NCI-H2171 (cell line): Measurements from ENCODE around the gene RNF220.

ENCODE experiments used
- DNase-seq: peaks from one replicate; lab custom pipeline; 2025; lab: John Stamatoyannopoulos, UW

The RNF220 gene

GRCh38 chr1:44587796-44588460 lies 182.9 kb downstream of the RNF220 start:
- DNase-seq: no peak

- no peak for DNase-seq
Measured at GRCh38 chr1:44588551-44589210, 183.6 kb downstream of the RNF220 start.

- DNase-seq: no peak
Measured at GRCh38 chr1:44590475-44590874, 185.4 kb downstream of the RNF220 start.

DNA sequence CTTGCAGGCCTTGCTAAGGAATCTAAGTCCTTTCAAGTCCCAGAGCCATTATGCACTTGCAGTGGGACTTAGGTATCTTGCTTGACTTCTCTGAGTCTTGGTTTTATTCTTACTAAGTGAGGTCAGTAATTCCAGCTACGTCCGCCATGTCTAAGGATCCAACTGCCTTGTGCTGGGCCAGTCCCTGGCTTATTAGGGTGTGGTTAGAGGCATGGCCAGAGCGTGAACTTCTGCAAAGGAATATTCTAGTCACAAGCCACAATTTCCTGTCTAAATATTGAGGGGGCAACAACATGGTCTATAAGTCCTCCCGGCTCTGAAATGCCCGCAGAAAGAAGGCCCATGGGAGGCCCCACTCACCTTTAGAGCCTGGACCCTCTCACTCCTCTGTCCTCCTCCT lies 186.3 kb downstream of the RNF220 start:
- no peak for DNase-seq

DNA sequence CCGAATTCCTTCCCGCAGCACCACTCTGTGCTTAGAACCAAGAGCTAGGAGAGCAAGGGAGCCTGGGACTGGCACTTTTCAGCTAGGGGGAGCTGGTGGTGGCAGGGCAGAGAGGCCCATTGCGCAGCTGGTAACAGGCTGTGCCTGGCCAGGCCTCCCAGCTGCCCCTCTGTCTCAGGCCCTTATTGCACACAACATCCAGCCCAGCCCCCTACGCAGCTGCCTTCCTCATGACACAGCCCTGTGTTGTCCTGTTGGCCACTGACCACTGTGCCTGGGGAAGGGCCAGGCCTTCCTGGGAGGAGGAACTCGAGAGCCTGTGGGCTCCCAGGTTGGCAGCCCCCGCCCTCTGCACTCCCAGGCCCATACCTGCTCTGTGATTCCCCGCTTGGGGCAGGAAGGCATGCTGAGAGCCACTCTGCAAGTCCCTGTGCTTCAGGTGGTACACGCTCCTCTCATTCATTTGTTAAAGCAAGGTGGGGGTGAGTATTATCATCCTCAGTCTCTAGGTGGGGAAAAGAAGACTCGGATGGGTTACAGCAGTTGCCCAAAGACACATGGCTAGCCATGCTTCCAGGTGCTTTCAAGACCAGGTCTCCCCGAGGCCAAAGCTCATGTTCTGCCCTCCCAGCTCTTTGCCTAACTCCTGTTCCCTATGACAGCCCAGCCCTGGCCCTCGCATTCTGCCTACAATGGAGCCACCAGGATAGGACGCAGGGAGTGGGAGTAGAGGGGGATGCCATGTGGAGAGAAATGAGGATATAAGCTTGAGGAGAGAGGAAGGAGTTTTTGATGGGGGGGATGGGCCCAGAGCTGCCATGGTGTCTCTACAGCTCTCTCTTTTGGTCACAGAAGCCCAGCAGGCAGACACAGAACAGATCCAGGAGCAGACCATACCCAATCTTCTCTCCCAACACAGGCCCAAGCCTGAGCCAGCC lies 187.4 kb downstream of the RNF220 start:
- no peak for DNase-seq

GRCh38 chr1:44594353-44594752 lies 189.3 kb downstream of the RNF220 start:
- DNase-seq: no peak

DNA sequence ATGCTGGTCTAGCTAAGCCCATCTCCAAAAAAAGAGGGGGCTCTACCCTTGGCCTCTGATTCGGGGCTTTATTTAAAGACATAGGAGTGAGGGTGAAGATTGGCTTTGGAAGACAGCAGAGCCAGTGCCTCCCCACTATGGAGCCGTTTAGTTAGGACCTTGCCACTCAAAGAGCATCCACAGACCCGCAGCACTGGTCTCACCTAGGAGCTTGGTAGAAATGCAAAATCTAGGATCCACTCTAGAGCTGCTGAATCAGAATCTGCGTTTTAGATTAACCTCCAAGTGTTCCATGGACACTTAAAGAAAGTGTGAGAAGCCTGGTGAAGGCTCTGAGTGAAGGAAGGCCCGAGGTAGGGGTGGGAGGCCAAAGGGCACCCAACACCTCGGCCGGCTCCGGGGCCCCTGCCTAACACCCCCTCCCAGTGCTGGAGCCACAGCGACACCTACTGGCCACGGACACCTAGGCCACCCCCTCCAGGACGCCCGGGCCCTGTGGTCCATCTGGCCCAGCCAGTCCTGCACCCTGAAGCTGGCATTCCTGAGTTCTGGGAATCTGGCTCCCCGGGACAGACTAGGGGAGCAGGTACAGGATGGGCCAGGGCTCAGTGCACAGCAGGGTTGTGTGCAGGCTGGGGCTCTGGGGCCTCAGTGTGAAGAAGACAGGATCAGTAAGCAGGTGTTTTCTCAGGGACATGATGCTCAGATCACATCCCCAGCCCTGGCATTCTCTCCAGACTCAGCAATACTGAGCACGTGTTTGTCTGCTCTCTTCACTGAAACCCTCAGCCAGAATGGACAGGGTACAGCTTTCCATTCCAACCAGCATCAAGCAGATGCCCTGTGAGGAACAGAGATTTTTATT lies 190.0 kb downstream of the RNF220 start:
- no peak for DNase-seq

DNA sequence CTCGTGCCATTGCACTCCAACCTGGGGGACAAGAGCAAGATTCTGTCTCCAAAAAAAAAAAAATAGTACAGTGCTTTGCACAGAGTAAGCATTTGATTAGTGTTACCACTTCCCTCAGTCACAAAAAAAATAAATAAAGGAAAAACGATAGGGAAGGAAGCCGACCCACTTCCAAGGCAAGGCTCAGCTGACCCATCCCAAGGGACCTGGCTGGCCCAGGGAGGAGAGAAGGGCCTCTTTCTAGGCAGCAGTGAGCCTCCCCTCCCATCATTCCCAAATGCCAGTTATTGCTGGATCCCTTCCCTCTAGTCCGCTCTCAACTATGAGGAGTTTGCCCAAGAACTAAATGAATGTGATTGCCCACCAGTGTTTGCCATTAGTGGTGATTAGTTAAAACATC lies 191.5 kb downstream of the RNF220 start:
- no peak for DNase-seq

DNA sequence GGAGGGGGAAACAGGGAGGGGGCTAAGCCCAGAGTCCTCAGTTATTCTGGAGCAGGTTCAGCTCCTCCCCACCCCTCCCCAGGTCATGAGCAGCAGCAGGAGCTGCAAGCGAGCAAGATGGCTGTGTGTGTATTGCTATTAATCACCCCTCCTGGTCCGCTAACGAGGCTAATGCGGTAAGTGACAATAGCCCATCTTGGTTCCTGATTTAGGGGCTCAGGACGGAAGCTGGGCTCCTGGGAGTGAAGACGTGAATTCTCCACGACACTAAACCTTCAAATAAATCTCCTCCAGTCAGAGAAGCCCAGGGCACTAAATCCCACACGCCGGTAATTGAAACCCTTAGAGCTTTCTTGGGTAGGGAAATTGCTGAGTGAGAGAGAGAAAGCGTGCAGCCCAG lies 193.1 kb downstream of the RNF220 start:
- DNase-seq: no peak

DNA sequence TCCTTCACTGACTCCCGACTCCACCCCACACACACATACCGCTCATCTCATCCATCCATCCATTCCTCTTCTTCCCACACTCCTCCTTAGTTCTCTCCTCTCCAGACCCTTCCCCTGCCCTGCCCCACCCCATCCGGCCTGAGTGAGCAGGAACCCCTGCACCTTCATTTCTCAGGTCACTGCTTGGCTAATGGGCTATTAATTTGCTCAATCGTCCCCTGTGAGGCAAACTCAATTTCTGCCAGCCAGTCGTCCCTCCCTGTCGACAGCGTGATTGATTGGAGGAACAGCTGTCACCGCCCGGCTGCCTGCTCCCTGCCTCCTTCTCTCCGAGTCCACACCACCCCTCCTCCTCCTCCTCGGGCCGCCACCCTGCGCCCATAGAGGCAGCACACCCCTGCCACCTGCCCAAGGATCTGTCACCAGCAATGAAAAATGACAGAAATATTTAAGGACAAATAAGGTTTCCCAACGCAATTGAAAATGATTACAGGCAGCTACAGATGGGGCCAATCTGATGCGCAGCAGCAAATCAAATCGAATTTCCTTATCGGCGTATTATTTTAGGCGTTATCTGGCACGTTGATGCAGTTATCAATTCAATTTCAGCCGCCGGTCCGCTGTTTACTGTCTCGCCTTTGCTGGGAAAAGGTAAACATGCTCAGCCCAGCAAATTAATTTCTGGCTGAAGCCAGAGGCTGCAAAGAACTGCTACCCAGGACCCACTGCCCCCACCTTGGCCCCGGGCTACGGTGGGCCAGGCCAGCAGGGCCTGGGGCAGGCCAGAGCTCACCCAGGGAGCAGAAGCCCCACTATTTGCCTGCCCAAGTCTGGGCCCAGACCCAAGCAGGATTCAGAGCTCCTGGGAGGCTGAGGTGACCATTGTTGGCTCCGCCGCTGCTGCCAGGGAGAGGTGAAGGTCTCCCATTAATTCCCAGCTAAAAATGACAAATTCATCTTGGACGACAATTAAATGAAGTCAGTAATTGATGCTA lies 197.9 kb downstream of the RNF220 start:
- peak; percentile 68 for DNase-seq

- no peak for DNase-seq
Measured at GRCh38 chr1:44603718-44604117, 198.7 kb downstream of the RNF220 start.

DNA sequence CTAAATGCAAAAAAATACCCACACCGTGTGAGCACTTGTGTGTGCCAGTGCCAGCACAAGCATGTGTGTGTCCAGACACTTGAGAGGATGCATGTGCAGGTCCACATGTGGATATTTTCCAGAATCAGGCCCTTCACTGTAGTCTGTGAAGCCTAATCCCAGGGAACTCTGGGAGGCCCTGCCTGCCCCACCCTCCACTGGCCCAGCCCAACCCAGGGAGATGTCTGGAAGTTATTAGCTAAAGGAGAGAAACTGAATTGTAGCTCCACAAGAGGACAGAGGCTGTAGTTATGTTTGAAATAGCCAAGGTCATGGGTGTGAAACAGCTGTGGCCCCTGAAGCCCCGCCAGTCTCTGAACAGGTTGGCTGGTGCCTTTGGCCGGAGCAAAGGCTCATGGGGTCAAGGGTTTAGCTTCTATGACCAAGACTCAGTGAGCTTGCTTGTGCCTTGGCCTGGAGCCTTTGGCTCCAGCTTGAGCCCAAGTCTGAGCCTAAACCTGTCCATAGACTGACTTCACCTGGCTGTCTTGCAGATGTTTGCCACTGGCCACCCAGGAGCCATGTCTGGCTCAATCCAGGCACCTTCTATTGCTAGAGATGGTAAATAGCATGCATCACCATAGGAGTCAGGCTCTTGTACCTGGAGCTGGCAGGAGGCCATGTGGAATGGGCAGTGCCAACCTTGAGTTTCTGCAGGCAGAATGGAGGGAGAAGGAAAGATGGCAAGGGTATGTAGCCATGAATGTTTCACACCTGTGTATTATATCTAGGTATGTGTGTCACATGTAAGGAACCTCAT lies 199.3 kb downstream of the RNF220 start:
- no peak for DNase-seq

GRCh38 chr1:44605914-44606615 lies 201.0 kb downstream of the RNF220 start:
- DNase-seq: no peak

DNA sequence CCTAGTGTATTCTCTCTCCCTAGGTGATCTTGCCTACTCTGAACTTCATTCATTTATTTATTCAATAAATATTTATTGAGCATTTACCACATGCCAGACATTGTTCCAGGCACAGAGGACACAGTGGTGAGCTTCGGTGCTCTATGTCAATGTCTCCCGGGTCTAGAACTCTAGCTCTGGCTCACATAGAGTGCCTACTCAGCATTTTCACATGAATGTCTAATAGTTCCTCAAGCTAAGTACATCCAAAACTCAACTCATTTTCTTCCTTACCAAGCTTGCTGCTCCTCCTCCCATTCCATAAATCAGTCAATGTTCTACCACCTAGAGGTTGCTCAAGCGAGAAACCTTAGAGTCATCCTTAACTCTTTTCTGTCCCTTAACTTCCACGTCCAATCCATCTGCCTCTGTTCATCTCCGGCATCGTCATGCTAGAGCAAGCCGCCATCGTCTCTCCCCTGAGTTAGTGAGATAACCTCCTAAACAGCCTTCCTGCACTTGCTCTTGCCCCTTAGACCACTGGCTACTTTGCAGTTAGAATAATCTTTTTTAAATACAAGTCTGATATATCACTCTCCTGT lies 201.7 kb downstream of the RNF220 start:
- DNase-seq: no peak

DNA sequence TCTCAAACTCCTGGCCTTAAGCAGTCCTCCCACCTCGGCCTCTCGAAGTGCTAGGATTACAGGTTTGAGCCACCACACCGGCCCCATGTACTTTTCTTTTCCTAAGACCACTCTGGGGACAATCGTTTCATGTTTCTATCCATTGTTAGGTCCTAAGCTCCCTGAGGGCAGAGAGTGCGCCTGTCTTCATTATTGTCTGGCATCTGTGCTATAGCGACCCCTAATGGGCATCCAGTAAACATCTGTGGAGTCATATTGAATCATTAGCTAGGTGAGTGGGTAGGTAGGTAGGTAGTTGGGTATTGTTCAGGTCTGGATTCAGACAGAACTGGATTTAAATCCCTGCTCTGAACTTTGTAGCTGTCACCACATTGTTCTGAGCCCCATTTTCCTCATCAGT lies 203.1 kb downstream of the RNF220 start:
- DNase-seq: no peak

DNA sequence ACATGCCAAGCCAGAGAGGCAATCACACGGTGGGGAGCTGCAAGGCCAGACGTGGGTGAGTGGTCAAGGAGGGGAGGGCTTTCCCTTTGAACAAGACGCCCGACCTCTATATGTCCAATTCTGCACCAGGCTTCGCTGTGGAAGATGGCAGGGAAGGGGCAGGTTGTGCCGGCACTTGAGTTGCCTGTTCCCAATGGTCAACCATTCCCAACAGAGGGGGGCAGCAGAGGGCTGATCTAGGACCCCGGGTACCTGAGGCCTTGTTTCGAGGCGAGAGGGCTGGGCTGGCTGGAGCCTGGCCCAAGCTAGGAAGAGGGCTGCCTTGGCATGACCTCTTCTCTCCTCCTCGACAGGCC lies 204.3 kb downstream of the RNF220 start:
- no peak for DNase-seq

DNA sequence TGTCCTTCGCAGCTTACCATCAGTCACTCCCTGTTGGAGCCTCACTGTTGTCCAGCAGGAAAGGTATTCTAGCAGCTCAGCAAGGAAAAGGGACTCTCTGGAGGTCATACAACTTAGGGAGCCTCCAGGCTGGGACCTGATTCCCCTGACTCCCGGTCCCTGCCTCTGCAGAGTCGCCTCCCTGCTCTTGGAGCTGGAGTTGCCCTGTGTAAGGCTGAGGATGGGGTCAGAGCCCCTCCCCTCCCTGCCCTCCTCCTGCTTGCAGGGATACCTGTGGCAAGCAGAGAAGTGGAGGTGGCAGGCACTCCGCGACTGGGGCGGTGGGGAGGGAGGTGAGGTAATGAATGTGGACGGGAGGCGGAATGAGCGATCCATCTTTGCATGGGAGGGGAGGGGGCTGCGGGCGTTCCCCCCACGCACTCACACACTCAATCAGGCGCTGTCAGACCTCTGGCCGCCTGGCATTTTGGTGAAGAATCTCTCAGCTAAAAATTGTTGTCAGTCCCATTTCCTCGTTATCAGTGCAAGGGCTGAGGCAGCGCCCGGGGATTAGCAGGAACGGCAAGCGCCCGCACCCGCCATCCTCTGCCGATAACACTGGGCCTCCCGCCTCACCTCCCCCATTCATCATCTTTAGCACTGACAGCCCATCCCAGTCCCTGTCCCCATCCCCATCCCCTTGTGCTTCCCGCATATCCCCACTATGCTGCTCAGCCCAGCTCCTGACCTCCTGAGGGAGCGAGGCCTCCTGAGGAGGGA lies 204.9 kb downstream of the RNF220 start:
- no peak for DNase-seq

DNA sequence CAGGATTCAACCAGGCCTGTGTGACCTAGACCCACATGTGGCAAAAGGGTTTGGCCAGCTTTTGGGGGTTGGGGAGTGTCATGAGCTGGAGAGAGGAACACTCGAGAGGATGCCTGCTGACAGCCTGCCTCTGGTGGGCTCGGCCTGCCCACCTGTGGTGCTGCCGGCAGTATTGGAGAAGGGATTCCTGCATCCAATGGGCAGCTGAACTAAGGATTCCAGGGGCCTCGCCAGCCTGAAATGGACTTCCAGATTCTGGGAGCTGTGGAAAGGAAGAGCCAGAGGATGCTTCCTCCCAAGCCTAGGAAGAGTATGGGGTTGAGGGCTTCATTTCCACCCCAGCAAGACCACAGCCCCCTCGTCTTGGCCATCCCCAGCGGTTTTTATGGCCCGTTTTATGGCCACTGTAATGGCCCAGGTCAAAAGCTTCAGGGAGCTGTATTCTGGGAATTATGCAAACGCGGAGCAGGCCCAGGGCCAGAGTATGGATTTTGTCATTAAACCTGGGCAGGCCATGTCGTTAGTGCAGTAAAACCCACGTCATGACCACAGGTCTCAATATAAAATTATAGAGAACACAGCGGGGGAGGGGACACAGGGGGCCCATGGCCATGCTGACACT lies 205.6 kb downstream of the RNF220 start:
- no peak for DNase-seq
